NCI-H1092 treated with DMSO at 0.1 percent for 48 hours (cell line): Measurements from ENCODE around the gene TNFSF11.

Experiments used
- DNase-seq: peaks from one replicate; lab custom pipeline; 2025; lab: John Stamatoyannopoulos, UW

Gene TNFSF11

DNA sequence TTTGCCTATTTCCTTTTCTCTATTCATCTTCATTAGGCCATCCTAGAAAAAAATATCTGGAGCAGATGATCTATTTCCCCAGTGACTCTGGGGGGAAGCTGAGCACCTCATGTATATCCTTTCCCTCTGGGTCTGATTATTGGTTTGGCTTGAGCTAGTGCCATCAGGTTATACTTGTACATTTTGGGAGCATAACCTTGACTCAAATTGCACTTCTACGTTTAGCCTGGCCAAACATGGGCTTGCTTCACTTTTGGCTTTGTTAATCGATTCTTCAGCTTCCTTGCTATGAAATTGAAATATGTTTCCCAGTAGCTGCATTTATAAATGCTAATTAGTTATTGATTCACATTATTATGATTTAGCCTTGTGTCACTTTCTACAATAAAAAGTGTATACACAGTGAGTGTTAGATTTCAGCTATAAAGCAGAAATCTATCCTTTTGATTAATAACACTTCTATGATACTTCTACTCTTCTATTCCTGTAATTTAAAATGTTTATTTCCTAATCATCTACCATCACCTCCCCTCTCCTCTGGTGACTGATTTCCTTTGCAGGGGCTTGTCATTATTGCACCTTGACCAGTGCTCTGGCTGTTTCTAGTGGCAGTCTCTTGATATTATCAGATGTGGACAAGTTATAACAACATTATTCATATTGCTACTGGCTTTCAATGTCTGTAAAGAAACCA, 37.3 kb downstream of the TNFSF11 start:
- DNase-seq: no peak

DNA sequence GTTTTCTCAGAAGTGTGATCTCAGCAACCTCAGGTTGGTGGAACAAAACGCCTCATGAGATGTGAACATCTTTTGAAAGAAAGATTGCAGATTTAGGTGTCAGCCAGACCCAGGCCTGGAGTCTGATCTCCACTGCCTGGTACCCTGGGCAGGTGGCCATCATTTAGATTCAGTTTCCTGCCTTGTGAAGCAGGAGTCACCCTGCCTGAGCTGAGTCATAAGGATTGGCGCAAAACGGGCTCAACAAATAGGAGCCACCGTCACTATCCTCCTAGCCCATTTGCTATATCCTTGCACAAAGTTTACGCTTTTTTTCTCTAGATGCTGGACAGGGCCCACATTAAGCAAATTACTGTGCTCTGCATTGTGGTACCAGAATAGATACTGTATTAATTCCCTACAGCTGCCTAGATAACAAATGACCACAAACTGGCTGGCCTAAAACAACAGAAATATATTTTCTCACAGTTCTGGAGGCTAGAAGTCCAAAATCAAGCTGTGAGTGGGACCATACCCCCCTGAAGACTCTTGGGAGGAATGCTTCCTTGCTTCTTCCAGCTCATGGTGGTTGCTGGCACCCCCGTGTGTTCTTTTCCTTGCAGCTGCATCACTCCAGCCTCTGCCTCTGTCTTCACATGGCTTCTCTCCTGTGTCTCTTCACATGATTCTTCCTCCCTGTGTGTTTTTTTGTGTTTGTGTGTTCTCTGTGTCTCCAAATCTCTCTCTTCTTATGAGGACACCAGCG, 38.2 kb downstream of the TNFSF11 start:
- DNase-seq: no peak

DNA sequence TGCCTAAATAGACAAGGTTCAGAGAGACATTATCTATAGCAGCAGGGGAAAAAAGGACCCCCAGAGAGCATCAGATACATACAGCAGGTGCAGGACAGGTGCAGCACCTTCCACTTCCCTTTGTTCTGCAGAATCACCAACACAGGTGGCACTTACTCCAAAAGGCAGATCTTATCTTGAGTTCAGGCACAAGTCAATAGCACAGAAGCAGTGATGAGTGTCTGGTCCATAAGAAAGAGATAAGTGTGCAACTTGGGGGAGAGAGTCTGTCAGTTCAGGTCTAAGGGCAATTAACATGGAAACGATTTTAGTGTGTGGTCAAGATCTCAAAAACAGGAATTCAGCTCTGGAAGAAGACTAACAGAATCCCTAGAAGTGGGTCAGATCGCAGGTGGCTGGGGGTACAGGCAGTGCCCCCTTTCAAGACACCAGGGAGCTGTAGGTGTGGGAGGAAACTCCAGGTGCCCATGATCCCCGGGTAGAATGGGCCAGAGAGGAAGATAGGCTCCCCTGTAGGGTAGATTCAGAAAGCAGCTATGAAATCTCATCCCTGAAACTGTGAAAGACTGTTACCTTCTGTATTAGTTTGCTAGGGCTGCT, 40.6 kb downstream of the TNFSF11 start:
- no peak for DNase-seq

DNA sequence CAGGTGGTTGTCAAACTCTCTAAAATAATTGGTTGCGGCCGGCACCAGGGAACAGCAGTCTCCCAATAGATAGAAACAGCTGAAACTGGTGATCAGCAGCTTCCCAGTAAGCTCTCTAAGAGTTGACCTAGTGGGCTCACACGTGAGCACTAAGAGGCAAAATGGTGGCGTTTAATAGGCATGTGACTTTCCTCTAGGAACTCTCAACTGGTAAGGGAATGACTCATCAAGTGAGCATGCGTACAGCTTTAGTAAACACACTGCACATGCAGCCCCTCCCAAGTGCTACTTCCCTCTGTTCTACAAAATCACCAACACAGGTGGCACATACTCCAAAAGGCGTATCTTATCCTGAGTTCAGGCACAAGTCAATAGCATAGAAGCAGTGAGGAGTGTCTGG, 41.7 kb downstream of the TNFSF11 start:
- no peak for DNase-seq

DNA sequence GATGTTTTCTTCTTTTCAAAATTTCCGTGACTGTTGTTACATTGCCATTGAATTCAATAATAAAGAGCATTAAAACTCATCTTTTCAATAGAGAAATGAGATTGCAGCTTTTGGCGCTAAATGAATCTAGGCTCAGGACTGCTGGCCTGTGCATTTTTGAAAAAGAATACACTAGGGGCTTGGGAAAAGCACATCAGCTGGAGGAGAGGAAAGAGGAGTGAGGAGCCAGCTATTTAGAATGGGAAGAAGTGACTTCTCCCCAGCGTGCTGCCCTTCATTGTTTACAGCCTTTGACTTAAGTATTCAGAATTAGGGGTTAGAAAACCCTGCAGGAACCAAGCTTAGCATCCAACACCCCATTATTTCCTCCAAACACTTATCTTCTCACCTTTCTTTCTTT, 43.3 kb downstream of the TNFSF11 start:
- no peak for DNase-seq

DNA sequence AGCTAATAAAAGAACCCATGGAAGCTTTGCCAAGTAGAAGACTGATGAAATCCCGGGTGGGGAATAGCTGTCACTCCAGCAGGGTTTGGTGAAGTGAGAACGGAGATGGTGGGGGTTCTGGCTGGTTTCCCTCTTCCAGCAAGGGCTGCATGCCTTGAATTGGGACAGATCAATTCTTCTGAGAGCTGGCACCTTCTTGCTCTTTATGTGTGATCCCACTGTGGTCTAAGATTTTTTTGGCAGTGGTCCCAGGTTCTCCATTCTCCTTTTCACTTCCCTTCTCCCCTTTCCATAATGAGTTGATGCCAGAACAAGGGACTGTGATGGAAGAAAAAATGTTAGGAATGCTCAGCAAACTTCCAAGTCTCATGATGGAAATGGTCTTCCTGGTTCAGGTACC, 50.0 kb downstream of the TNFSF11 start:
- no peak for DNase-seq

DNA sequence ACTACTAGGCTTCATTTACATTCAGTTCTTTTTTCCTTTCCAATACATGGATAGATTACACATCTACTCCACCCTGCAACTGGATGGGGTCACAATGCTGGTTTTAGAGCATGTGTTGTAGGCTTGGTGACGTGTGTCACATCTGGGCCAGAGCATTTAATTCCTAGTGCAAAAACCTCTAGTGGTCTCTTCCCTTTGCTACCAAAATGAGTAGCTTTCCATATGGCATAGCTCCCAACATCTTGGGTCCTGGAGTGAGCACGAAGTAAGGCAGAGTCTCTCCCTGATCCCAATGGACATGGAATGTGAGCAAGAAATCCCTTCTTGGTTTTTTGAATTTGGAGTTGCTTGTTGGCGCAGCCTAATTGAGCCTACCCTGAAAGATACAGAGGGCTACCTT, 51.7 kb downstream of the TNFSF11 start:
- DNase-seq: no peak

DNA sequence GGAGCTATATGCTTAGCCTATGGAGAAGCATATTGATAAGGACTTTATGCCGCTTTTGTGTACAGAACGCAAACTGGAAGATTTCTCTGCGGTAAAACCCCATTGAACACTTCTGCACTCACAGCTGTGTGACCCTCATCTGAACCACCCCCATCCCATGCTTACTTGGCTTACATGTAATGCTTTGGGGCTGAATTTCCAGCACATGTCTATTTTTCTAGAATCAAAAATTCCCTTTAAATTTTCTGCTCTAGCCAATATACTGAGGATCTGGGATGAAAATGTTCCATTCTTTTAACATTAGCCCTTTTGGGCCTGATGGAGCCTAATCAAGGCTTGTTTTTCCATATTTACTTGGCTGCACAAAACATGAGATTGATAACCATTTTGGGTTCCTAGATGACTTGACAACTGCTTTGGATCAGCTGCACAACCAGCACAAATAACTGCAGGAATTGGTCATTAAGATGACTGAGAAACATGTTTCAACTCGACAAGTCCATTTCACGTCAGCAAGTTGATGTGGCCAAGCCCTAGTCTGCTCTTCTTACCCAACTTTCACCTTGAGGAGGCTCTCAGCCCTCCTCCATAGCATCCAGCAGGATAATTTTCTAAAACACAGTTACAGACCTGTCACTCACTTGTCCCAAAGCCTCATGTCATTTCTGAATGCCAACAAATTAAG, 52.4 kb downstream of the TNFSF11 start:
- DNase-seq: no peak

DNA sequence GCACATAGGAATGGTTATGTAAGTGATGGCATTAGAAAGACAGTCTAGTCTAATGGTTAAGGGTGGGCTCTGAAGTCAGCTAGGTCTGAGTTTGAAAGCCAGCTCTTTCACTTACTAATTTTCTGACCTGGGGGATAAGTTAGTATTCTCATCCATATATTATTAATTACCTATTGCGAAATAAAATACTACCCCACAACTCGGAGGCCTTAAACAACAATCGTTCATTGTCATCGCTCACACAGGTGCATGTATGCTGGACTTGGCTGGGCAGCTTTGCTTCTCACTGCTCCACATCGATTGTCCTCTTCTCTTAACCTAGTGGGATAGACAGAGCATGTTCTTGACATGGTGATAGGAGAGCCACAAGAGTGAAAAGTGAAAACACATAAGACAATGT, 54.7 kb downstream of the TNFSF11 start:
- DNase-seq: no peak

DNA sequence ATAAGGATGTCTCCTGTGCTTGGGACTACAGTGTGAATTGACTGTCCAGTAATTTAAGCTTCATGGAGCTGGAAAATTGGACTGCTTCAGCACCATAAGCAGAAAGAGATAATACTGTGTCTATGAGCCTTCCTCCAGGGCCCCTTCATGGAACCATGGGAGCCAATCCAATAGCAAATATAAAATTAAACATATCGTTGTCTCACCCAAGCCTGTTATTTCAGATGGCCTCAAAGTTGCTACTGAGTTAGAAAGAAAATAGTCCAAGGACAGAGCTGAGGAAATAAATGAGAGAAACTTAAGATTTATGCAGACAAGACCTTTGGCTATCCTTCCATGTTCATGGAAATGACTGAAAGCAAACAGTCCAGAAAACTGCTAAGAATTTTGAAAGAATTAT, 57.2 kb downstream of the TNFSF11 start:
- DNase-seq: no peak

DNA sequence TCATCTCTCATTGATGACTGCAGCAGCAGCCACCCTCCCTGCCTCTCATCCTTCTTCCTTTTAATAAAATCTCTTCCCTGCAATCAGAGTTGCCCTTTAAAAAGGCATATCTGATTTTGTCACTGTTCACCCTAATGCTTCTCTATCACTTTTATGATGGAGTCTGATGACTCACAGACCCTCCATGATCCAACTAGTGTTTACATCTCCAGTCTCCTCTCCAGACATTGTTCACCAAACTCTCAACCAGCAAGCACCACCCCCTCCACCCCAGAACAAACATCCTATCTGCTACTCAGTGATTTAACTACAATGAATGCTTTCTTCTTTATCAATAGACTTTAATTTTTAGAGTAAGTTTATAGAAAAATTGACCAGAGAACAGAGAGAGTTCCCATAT, 59.5 kb downstream of the TNFSF11 start:
- DNase-seq: no peak

DNA sequence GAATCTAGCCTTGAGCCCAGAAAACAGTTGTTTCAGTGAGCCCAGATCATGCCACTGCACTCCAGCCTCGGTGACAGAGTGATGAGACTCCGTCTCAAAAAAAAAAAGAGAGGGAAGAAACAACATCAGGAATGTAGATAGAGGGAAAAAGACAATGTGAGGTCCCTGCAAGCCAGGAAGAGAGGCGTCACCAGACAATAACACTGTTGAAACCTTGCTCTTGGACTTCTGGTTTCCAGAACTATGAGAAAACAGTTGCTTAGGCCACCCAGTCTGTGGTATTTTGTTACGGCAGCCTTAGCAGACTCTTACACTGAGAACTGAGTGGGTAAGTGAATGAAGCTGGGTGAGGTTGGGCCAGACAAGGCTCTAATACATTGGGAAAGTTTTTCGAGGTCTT, 64.1 kb downstream of the TNFSF11 start:
- no peak for DNase-seq

DNA sequence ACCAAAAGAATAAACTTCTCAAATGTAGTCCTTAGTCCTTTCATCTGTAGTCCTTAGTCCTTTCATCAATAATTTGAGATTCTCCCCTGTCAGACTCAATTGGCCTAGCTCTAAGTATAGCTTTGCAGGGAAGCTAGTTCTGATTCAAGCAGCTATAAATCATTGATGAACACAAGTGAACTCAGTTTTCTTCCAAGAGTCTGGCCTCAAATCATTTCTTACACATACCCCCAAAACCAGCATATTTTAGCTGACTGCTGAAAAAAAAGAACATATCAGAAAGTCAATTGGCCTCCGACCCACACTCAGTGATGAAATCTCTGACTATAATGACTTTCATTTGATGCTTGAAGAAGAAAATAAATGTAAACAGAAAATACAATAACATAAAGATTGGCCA, 64.9 kb downstream of the TNFSF11 start:
- no peak for DNase-seq

DNA sequence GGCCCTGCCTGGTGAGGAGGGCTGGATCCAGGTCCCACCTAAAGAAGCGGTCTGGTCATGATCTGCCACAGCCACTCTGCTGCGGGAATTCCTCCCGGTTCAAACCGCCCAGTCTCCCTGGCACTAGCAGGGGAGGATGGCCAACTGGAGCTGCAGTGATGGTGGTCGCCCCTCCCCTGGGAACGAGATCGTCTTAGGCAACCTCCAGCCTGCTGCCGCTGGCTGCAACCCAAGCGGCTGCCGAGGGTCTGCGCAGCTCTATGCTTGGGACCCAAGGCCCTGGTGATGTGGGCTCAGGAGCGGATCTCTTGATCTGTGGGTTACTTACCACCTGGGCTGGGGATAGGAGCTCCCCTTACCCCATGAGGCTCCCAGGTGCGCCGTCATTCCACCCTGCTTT, 69.1 kb downstream of the TNFSF11 start:
- no peak for DNase-seq

DNA sequence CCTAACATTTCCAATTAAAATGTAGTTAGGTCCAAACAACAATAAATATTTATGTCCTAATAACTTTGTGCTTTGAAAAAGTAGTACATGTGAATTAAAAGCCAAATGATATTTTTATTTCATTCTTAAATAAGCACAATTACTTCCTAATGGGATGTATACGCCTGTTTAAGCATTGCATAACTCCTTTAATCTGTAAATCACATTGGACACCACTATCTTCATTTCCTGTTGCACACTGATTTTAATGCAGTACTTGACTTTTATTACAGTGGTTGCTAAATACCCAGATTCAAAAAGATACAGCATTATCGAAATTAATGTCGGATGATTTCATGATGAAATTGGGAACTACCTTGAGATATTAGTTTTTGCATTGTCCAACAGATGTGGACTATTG, 70.9 kb downstream of the TNFSF11 start:
- DNase-seq: no peak

DNA sequence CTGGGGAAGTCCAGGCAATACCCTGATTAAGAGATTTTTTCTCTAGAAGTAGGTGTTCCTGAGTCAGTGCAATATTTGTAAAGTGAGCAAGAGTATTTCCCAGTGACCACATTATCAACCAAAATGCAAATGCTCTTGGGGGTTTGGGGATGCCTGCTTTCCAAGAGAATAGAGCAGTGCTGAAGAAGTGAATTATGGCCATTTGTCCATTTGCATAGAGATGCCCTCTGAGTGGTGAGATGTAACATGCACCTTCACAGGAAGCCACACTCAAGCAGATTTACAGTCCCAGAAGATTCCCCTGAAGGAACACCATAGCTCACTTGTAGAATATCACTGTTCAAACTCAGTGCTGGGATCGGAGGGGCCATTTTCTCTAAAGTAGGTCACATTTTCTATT, 71.8 kb downstream of the TNFSF11 start:
- DNase-seq: no peak

DNA sequence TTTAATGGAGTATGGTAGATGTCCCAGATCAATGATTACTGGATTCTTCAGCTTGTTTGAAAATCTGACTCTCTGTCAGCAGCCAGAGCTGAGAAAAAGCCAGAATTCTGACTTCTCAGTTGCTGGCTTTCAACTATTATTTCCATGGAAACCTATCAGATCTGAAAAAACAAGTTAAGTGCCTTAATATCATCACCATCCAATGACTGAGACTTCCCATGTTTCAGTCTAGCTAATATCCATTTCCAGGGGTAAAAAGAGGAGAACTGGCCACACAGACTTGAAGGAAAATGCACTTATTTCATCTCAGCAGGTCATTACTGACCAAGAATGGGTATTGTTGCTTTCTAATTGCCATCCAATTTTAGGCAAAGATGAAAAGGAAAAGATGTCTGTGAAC, 75.2 kb downstream of the TNFSF11 start:
- no peak for DNase-seq

DNA sequence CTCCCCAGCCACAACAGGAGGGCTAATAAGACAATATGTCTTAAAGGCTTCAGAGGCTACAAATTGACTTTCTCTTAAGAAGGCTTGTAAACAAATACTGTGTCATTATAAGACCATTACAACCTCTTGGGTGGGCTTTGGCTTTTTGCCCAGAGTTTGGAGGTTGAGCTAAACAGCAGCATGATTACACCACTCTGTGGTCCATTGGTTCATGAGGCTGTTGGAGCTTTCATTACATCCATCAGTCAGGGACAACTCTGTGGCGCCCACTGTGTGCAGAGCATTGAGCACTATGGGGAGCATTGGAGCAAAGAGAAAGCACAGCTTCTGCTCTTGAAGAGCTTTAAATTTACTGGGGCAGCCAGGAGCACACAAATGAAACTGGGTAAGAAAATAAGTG, 75.9 kb downstream of the TNFSF11 start:
- peak; percentile 57 for DNase-seq

DNA sequence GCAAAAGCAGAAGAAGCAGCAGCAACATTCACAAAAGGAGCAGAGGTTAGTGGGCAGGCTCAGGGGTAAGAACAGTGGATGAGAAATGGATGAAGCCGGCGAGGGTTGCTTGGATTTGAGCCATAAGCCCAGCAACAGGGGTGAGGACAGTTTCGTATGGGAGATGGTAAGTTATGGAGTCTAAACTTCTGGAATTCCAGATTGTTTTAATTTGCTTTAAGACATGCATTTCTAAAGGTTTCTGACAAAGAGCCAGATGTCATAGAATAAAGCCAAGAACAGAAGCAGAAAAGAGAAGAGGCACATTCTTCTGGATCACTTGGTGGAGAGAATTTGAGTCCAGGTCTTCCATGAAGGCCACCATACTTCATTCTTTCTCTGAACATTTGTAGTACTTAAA, 76.6 kb downstream of the TNFSF11 start:
- DNase-seq: no peak

DNA sequence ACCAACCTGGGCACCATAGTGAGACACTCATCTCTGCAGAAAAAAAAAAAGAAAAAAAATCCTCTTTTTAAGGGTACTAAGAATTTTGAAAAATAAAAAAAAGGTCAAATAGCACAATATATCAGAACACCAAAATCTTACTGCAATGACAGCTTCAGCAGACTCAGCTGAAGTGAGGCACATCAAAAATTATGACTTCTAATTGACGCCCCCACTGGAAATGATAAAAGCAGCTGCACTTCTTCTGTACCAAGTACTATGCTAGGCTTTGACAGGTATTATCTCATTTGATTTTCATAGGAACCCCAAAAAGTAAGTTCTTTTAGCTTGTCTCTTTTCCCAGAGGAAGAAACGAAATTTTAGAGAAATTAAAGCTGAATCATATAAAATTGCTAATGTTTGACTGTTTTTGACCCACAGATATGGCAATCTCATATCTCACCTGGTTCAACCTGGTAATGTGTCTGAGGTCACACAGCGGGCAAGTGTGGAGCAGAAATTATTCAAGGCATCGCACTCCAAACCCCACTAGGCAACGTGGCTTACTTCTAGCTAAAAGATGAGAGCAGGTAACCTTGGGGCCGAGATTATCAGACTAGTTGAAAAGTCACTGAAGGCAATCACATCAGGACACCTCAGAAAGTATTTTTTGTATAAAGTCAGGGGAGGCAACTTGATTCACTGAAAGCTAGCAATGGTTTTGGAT, 78.1 kb downstream of the TNFSF11 start:
- no peak for DNase-seq

DNA sequence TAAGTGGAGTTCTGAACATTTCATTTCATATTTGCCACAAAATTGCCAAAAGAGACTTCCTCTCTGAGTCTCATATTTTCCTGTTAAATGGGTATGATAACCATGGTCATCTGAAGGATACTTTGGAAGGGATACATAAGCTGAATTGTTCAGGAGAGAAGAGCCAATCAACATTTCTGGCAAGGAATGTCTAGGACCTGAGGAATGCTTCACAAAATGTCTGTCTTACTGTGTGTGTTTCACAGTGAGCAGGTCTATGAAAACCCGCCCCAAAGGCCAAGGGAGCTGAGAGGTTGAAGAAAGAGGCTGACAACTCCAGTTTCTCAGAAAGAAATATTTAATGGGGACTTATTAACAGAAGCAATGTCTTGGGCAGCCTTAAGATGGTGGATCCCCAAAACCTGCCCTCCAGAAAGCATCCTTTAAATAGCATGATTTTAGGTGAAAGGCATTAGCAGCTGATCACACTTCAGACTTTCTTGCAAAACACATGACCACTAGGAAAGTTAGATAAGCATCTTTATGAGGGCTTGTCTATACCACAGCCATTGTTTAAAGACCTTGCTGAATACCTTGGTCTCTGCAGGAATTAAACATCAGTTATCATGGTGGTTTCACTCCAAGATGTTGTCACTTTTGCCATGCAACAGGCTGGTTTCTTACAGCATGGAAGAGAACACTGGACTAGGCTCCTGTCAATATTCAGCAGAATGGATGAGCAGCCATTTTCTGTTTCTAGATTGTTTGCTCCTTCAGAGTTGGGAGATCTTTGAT, 78.9 kb downstream of the TNFSF11 start:
- DNase-seq: no peak

DNA sequence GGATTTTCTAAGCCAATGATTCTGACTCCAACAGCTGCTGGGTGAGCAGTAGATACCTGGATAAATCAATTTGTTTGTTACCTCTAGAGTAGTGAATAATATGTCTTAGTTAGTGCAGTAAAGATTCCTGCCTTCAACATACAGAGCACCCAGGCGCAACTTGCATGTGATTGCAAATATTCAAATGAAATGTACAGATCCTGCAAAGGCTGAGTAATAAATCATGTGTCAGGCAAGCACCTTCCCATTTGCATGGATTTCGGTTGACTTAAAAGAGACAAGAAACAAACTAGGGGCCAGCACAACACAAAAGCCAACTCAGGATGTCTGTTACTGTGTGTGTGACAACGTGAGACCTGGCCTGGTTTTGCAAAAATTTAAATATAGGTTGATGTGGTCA, 79.7 kb downstream of the TNFSF11 start:
- DNase-seq: no peak
